C4-2B (cell line): ENCODE measurements around the gene MMP8.

ENCODE experiments used
- CTCF ChIP-seq: fragments of 450-650 bp; conservative IDR thresholded peaks from 2 replicates; pipeline ENCODE4 v1.5.1; 2017; ENCODE audit warnings: mild to moderate bottlenecking
- ZFX ChIP-seq: fragments of 450-650 bp; IDR thresholded peaks from 2 replicates; pipeline ENCODE4 v1.6.1; 2017

- TF ChIP-seq CTCF (no peak), ZFX (no peak)
Observed at GRCh38 chr11:102662607-102663006, 62.1 kb downstream of the MMP8 start.
